Measurements from ENCODE around the gene CERK. TPM values are rescaled to one million over a fixed set of nuclear protein-coding genes. Genes with fewer than 3 reads are reported as not detected.

Gene CERK
- total RNA-seq, 1 experiment from 2014 or later: 30.9 TPM

GRCh38 chr22:46738647-46739093, 618 bp upstream of the CERK start:
- CTCF ChIA-PET: interaction anchor here (0.6 to 1.6 kb wide), 4 partner anchors 19 to 175 kb away, joined by 4 to 14 read pairs (median 4); no protein-coding TSS in a partner anchor
- POLR2A ChIA-PET: no interaction called here
- H3K27ac ChIP-seq (ENCODE audit: low read length): peak overlapping the region; percentile 76
- ATAC-seq (peak; percentile 55), DNase-seq (ENCODE audit: low read depth, low spot score) (no peak)
- H3K4me1 ChIP-seq (ENCODE audit: control insufficient read depth, insufficient read depth, low read length): peaks cover 46% of the 10 kb centered on the region
- peak overlapping the region; percentile 53 to 67 for H3K4me3 ChIP-seq (ENCODE audit: low read depth in 2 of 2, low read length in 2 of 2)
- in situ Hi-C loops (cut with HindIII; ENCODE audit: low pct_unique_long_range_greater_than_20kb, low sequenced_read_pairs): no loop called here
- H3K9me3 ChIP-seq (ENCODE audit: control insufficient read depth, insufficient read depth, low read depth, low read length): no peaks in the 10 kb centered on the region
- no peaks in the 10 kb centered on the region; the same call in 1 of the 2 replicates for H3K36me3 ChIP-seq (ENCODE audit: control insufficient read depth, insufficient read depth, low read length)
- intact Hi-C loops (cut with micrococcal nuclease; ENCODE audit: unreplicated experiment): no loop called here
- TF ChIP-seq POLR2AphosphoS5 (IDR thresholded peaks at IDR 0.05; ENCODE audit: low read depth, low read length) (no peak), CTCF (IDR thresholded peaks at IDR 0.05) (no peak), SIN3A (IDR thresholded peaks at IDR 0.05; ENCODE audit: borderline replicate concordance, insufficient read depth, low read depth, low read length) (no peak), REST (IDR thresholded peaks at IDR 0.05; ENCODE audit: insufficient read depth in 1 of 2, low read depth in 2 of 2, low read length in 1 of 2) (no peak), TCF7L2 (IDR thresholded peaks at IDR 0.05; ENCODE audit: low read depth, low read length) (no peak)
- BruUV-seq (replicated peaks): no TSS peak
- no peaks in the 10 kb centered on the region for H3K27me3 ChIP-seq (ENCODE audit: control insufficient read depth, insufficient read depth, low read length)

DNA sequence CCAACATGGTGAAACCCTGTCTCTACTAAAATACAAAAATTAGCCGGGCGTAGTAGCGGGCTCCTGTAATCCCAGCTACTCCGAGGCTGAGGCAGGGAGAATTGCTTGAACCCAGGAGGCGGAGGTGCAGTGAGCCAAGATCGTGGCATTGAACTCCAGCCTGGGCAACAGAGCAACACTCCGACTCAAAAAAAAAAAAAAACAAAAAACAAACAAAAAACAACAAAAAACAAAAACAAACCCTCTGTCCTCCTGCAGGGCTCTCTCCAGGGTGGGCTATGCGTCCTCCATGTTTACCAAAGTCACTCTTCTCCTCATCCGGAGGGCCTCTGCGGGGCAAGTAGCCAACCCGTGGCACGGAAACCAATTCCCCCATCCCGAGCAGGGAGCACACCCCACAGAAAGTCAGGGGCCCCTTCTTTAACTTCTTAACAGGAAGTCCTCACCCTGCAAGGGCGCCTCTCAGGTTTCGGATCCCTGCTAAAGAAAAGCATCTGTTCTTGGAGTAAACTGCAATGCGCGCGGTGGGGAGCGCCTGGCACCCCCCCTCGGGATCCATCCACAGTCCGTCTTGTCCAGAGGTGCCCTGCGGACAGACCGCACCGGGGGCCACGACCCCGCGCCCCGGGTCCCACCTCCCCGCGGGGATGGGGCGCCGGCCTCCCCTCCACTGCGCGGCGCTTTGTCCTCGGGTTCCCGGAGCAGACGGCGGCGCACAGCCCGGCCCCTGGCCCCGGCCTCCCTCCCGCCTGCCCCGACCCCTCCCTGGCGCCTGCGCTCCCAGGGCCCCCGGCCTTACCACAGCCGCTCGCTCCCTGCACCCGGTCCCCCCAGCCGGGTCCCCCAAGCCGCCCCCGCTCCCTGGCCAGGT, 712 bp downstream of the CERK start:
- BruUV-seq (replicated peaks): no TSS peak
- peak overlapping the region; percentile 71 for H3K27ac ChIP-seq (ENCODE audit: low read length)
- peak overlapping the region; percentile 67 to 68 for H3K4me3 ChIP-seq (ENCODE audit: low read depth in 2 of 2, low read length in 2 of 2)
- ChIA-PET POLR2A (no interaction called here), CTCF (no interaction called here)
- DNase-seq (ENCODE audit: low read depth, low spot score) (no peak), ATAC-seq (peak; percentile 47)
- no peaks in the 10 kb centered on the region for H3K27me3 ChIP-seq (ENCODE audit: control insufficient read depth, insufficient read depth, low read length)
- TF ChIP-seq SIN3A (IDR thresholded peaks at IDR 0.05; ENCODE audit: borderline replicate concordance, insufficient read depth, low read depth, low read length) (no peak), TCF7L2 (IDR thresholded peaks at IDR 0.05; ENCODE audit: low read depth, low read length) (no peak), REST (IDR thresholded peaks at IDR 0.05; ENCODE audit: insufficient read depth in 1 of 2, low read depth in 2 of 2, low read length in 1 of 2) (no peak), POLR2AphosphoS5 (IDR thresholded peaks at IDR 0.05; ENCODE audit: low read depth, low read length) (no peak), CTCF (IDR thresholded peaks at IDR 0.05) (no peak)
- no peaks in the 10 kb centered on the region; the same call in 1 of the 2 replicates for H3K36me3 ChIP-seq (ENCODE audit: control insufficient read depth, insufficient read depth, low read length)
- in situ Hi-C loops (cut with HindIII; ENCODE audit: low pct_unique_long_range_greater_than_20kb, low sequenced_read_pairs): no loop called here
- intact Hi-C loops (cut with micrococcal nuclease; ENCODE audit: unreplicated experiment): no loop called here
- H3K9me3 ChIP-seq (ENCODE audit: control insufficient read depth, insufficient read depth, low read depth, low read length): no peaks in the 10 kb centered on the region
- peaks cover 39% of the 10 kb centered on the region for H3K4me1 ChIP-seq (ENCODE audit: control insufficient read depth, insufficient read depth, low read length)
